H1 (cell line): Measurements from ENCODE around the gene GPER1. TPM values are rescaled to one million over a fixed set of nuclear protein-coding genes. Genes with fewer than 3 reads are reported as not detected.

ENCODE experiments used
- BCL11A ChIP-seq, 2 experiments: IDR thresholded peaks; one replicate each; pipeline ENCODE4 v1.6.1; 2011; ENCODE audit warnings: low read depth in 2 of 2, low read length in 2 of 2, mild to moderate bottlenecking in 2 of 2
- FOSL1 ChIP-seq: IDR thresholded peaks from 2 replicates; pipeline ENCODE4 v1.6.1; 2011; ENCODE audit warnings: mild to moderate bottlenecking, low read depth, low read length, moderate library complexity; ENCODE audit not compliant: insufficient read depth
- RAD21 ChIP-seq, 2 experiments: IDR thresholded peaks in 1 of 2; conservative IDR thresholded peaks in 1 of 2; 2 replicates each; pipeline ENCODE4 v1.6.1; 2011; ENCODE audit warnings: low read depth in 2 of 2, low read length in 2 of 2, improper control_type of control experiment in 1 of 2, inconsistent platforms in 1 of 2, mild to moderate bottlenecking in 1 of 2, moderate library complexity in 1 of 2
- RBBP5 ChIP-seq: IDR thresholded peaks from 2 replicates; pipeline ENCODE4 v1.7.1; 2012; ENCODE audit warnings: low read depth, mild to moderate bottlenecking, inconsistent platforms, low read length, moderate library complexity, borderline replicate concordance
- RXRA ChIP-seq: IDR thresholded peaks from 2 replicates; pipeline ENCODE4 v1.6.1; 2011; ENCODE audit warnings: low read depth, mild to moderate bottlenecking, low read length, moderate library complexity; ENCODE audit not compliant: insufficient read depth
- SAP30 ChIP-seq: fragments of 300-600 bp; sonication (generic); IDR thresholded peaks from 2 replicates; pipeline ENCODE4 v1.7.1; 2012; ENCODE audit warnings: low read length, moderate library complexity, mild to moderate bottlenecking, inconsistent platforms; ENCODE audit not compliant: insufficient read depth, insufficient replicate concordance
- SRF ChIP-seq: IDR thresholded peaks from 2 replicates; pipeline ENCODE4 v1.6.1; 2011; ENCODE audit warnings: mild to moderate bottlenecking, low read depth, low read length, moderate library complexity
- polyA plus RNA-seq, 7 experiments: library from polyadenylated mRNA; depleted of rRNA in 3 of 7; stranded (reverse) in 5 of 7; unstranded in 2 of 7; fragments of >200 nt in 5 of 7; fragments of 200-250 nt in 2 of 7; gene quantifications; 1 replicate in 5 of 7; 2 replicates in 1 of 7; 4 replicates in 1 of 7; pipeline versions ENCODE4 v1.2.1 to v1.2.3, GENCODE V29; 2011 to 2013; ENCODE audit warnings: missing spikeins in 2 of 7, mixed read lengths in 2 of 7
- total RNA-seq: library from RNA; stranded (reverse); fragmentation: NEBNext Ultra II Directional; extraction: Animal tissue kit (Norgen Biotek cat#: 25700); gene quantifications from 2 replicates; pipeline ENCODE4 v1.2.1, GENCODE V29; 2021

Gene GPER1
- total and polyA plus RNA-seq, 2 of the 8 experiments (the other 6 are each of a cell fraction or from before 2014, with no cell fraction given), result 0.24 to 0.47 TPM

DNA sequence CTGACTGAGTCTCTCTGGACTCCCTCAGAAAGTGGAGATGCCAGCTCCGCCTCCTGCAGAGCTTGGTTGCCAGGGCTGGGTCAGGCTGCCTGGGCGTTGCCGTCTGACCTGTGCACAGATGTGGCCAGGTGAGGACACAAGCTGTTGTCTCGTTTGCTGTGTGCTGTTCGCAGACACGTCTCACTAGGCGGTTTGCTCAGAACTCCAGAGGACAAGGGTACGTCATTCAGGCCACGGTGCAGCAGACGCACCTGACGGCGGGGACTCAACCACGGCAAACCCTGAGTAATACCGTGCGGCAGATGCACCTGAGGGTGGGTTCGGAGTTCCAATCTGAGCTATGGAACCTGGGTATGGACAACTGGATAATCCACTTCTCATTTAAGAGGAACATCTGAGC is 11.7 kb downstream of the GPER1 start (continued):
- TF ChIP-seq RBBP5 (no peak), RAD21 (IDR thresholded peaks at IDR 0.05 in 1 of 2, conservative IDR thresholded peaks at IDR 0.05 in 1 of 2; ENCODE audit: low read depth in 2 of 2, low read length in 2 of 2) (no peak), SAP30 (no peak), FOSL1 (no peak), RXRA (no peak), SRF (no peak), BCL11A (IDR thresholded peaks at IDR 0.05; ENCODE audit: low read depth in 2 of 2, low read length in 2 of 2) (no peak)
